Measurements from ENCODE around the gene PKIG.

DNA sequence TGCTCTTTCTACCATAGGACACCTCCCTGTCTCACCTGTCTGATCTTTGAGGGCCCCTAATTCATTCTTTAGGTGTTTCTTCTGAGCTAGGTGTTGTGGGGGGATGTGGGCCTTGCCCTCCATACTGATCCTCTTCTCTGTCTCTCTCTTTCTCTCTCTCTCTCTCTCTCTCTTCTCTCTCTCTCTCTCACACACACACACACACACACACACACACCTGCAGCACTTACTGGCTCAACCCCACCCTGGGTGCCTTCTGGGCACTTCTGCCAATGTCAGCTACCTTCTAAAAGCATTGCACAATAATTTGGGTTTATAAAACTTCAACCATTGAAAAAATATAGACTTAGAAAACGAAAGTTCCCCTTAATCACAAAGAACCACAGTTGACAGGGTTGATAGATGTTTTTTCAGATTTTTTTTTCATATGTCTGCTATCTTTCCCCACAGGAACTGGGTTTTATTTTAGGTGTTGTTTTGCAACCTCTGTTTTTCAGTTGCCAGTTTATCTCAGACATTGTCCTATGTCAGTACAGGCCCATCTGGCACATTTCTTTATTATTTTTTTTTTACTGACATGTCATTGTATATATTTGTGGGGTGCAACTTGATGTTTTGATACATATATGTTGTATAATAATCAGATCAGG is 28.1 kb downstream of the PKIG start:
- TF ChIP-seq, protein P1, sequence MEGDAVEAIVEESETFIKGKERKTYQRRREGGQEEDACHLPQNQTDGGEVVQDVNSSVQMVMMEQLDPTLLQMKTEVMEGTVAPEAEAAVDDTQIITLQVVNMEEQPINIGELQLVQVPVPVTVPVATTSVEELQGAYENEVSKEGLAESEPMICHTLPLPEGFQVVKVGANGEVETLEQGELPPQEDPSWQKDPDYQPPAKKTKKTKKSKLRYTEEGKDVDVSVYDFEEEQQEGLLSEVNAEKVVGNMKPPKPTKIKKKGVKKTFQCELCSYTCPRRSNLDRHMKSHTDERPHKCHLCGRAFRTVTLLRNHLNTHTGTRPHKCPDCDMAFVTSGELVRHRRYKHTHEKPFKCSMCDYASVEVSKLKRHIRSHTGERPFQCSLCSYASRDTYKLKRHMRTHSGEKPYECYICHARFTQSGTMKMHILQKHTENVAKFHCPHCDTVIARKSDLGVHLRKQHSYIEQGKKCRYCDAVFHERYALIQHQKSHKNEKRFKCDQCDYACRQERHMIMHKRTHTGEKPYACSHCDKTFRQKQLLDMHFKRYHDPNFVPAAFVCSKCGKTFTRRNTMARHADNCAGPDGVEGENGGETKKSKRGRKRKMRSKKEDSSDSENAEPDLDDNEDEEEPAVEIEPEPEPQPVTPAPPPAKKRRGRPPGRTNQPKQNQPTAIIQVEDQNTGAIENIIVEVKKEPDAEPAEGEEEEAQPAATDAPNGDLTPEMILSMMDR (optimal IDR thresholded peaks at IDR 0.05 in 1 of 3, IDR thresholded peaks at IDR 0.05 in 1 of 3, conservative IDR thresholded peaks at IDR 0.05 in 1 of 3; ENCODE audit: extremely low read depth in 1 of 3, insufficient read depth in 2 of 3, low read length in 3 of 3), result no peak
- no peak for TF ChIP-seq EZH2 (IDR thresholded peaks at IDR 0.05; ENCODE audit: low read length)
